ENCODE data around the gene SPEM2. TPM values are rescaled to one million over a fixed set of nuclear protein-coding genes. Genes with fewer than 3 reads are reported as not detected.
"Not testable (repeated sequence)": the region's sequence is repeated elsewhere in the genome, so short reads cannot be mapped to it uniquely, and the experiment has no call there.

Gene SPEM2
- total RNA-seq, 4 donors from 2014 or later, result not detected

GRCh38 chr17:7471729-7472128, 46.3 kb downstream of the SPEM2 start:
- Histone ChIP-seq H3K4me1 (peaks cover 6% of the 10 kb centered on the region in 2 donors), H3K4me3 (no peak overlapping the region), H3K27me3 (no peaks in the 10 kb centered on the region), H3K9me3 (no peaks in the 10 kb centered on the region), H3K36me3 (no peaks in the 10 kb centered on the region), H3K27ac (no peak overlapping the region)
- DNase-seq, result no peak
- intact Hi-C loops (cut with DNase I; ENCODE audit: low total_unique reads), result no loop called here
- TF ChIP-seq CTCF (IDR thresholded peaks at IDR 0.05) (no peak), POLR2A (IDR thresholded peaks at IDR 0.05) (no peak)

GRCh38 chr17:7474767-7475166, 49.4 kb downstream of the SPEM2 start:
- DNase-seq; H3K4me3 ChIP-seq; H3K9me3 ChIP-seq; intact Hi-C loops (cut with DNase I; ENCODE audit: low total_unique reads); H3K27me3 ChIP-seq; H3K4me1 ChIP-seq; H3K36me3 ChIP-seq: not testable (repeated sequence)
- H3K27ac ChIP-seq, result peak overlapping the region in 1 of 2 donors; percentile 99

- peak; percentile 59 to 71 for DNase-seq
- Histone ChIP-seq H3K9me3 (no peaks in the 10 kb centered on the region), H3K4me3 (no peak overlapping the region), H3K4me1 (peaks cover 0 to 4% of the 10 kb centered on the region in 2 donors), H3K27ac (peak overlapping the region; percentile 99 to 100), H3K27me3 (no peaks in the 10 kb centered on the region), H3K36me3 (no peaks in the 10 kb centered on the region)
- no peak for TF ChIP-seq CTCF (IDR thresholded peaks at IDR 0.05)
- TF ChIP-seq POLR2A (IDR thresholded peaks at IDR 0.05), result peak in 1 of 2 donors; percentile 24
- intact Hi-C loops (cut with DNase I; ENCODE audit: low total_unique reads), result no loop called here
These were observed 50.5 kb downstream of the SPEM2 start for GRCh38 chr17:7475764-7476422.

GRCh38 chr17:7476494-7476893, 51.1 kb downstream of the SPEM2 start:
- intact Hi-C loops (cut with DNase I; ENCODE audit: low total_unique reads), result no loop called here
- no peaks in the 10 kb centered on the region for H3K9me3 ChIP-seq
- H3K27ac ChIP-seq, result peak overlapping the region; percentile 99 to 100
- H3K36me3 ChIP-seq, result no peaks in the 10 kb centered on the region
- no peak for DNase-seq
- H3K4me1 ChIP-seq, result peaks cover 0 to 4% of the 10 kb centered on the region in 2 donors
- H3K4me3 ChIP-seq, result no peak overlapping the region
- no peaks in the 10 kb centered on the region for H3K27me3 ChIP-seq
- TF ChIP-seq POLR2A (IDR thresholded peaks at IDR 0.05), result no peak
- TF ChIP-seq CTCF (IDR thresholded peaks at IDR 0.05), result no peak

- Histone ChIP-seq H3K27ac (peak overlapping the region; percentile 99 to 100), H3K4me1 (peaks cover 0 to 4% of the 10 kb centered on the region in 2 donors), H3K36me3 (no peaks in the 10 kb centered on the region), H3K4me3 (peak overlapping the region in 1 of 2 donors; percentile 95), H3K9me3 (no peaks in the 10 kb centered on the region), H3K27me3 (no peaks in the 10 kb centered on the region)
- intact Hi-C loops (cut with DNase I; ENCODE audit: low total_unique reads), result no loop called here
- no peak for TF ChIP-seq POLR2A (IDR thresholded peaks at IDR 0.05)
- TF ChIP-seq CTCF (IDR thresholded peaks at IDR 0.05), result no peak
- no peak for DNase-seq
These were observed 51.5 kb downstream of the SPEM2 start for GRCh38 chr17:7476951-7477350.

Other genes with a start within 250 kb of the SPEM2 start
- gene ASGR1, start 246.2 kb upstream of the SPEM2 start, total RNA-seq, result 1 to 10 TPM in 2 of 4 donors, under 1 TPM in 1, not detected in 1; 0.77 to 3.2 (median 1.8) TPM
- gene DLG4, start 205.8 kb upstream of the SPEM2 start, total RNA-seq, result 10 to 100 TPM; 22.8 to 64.0 (median 48.4) TPM
- gene ACADVL, start 205.7 kb upstream of the SPEM2 start, total RNA-seq, result 100 to 1,000 TPM; 167 to 800 (median 399) TPM
- 10 to 100 TPM in 3 of 4 donors, 1 to 10 TPM in 1; 5.1 to 83.2 (median 53.5) TPM for gene DVL2, start 191.1 kb upstream of the SPEM2 start, total RNA-seq
- 10 to 100 TPM in 3 of 4 donors, 1 to 10 TPM in 1; 9.7 to 68.1 (median 29.7) TPM for gene PHF23, start 186.2 kb upstream of the SPEM2 start, total RNA-seq
- 100 to 1,000 TPM; 220 to 467 (median 366) TPM for gene GABARAP, start 183.2 kb upstream of the SPEM2 start, total RNA-seq
- 100 to 1,000 TPM in 1 of 4 donors, 10 to 100 TPM in 3; 13.8 to 115 (median 37.2) TPM for gene CTDNEP1, start 173.9 kb upstream of the SPEM2 start, total RNA-seq
- 10 to 100 TPM; 41.9 to 65.6 (median 51.3) TPM for gene ELP5, start 173.4 kb upstream of the SPEM2 start, total RNA-seq
- 10 to 100 TPM in 1 of 4 donors, under 1 TPM in 3; 0.29 to 24.4 (median 0.68) TPM for gene CLDN7, start 163.1 kb upstream of the SPEM2 start, total RNA-seq
- 10 to 100 TPM in 2 of 4 donors, 1 to 10 TPM in 2; 1.8 to 25.9 (median 12.6) TPM for gene SLC2A4, start 143.9 kb upstream of the SPEM2 start, total RNA-seq
- gene YBX2, start 131.0 kb upstream of the SPEM2 start, total RNA-seq, result 1 to 10 TPM in 2 of 4 donors, not detected in 2; 2.4 to 4.4 TPM
- 100 to 1,000 TPM in 3 of 4 donors, 10 to 100 TPM in 1; 75.3 to 219 (median 198) TPM for gene EIF5A, start 118.0 kb upstream of the SPEM2 start, total RNA-seq
- 10 to 100 TPM; 34.0 to 68.3 (median 43.9) TPM for gene GPS2, start 110.3 kb upstream of the SPEM2 start, total RNA-seq
- 10 to 100 TPM; 12.4 to 64.7 (median 34.1) TPM for gene NEURL4, start 96.3 kb upstream of the SPEM2 start, total RNA-seq
- 10 to 100 TPM in 1 of 4 donors, 1 to 10 TPM in 2, under 1 TPM in 1; 0.29 to 11.2 (median 1.7) TPM for gene ACAP1, start 89.1 kb upstream of the SPEM2 start, total RNA-seq
- 10 to 100 TPM in 1 of 4 donors, 1 to 10 TPM in 3; 2.6 to 14.7 (median 7.2) TPM for gene KCTD11, start 73.5 kb upstream of the SPEM2 start, total RNA-seq
- gene TMEM95, start 70.5 kb upstream of the SPEM2 start, total RNA-seq, result not detected
- gene TNK1, start 44.5 kb upstream of the SPEM2 start, total RNA-seq, result 1 to 10 TPM in 3 of 4 donors, under 1 TPM in 1; 0.26 to 9.2 (median 1.8) TPM
- gene PLSCR3, start 31.1 kb upstream of the SPEM2 start, total RNA-seq, result 10 to 100 TPM in 3 of 4 donors, under 1 TPM in 1; 0.77 to 42.6 (median 17.6) TPM
- 100 to 1,000 TPM in 3 of 4 donors, 10 to 100 TPM in 1; 26.0 to 131 (median 115) TPM for gene TMEM256, start 21.5 kb upstream of the SPEM2 start, total RNA-seq
- 10 to 100 TPM; 14.2 to 81.9 (median 19.7) TPM for gene NLGN2, start 17.8 kb upstream of the SPEM2 start, total RNA-seq
- not detected for gene SPEM1, start 5.3 kb upstream of the SPEM2 start, total RNA-seq
- not detected for gene SPEM3, start 3.2 kb downstream of the SPEM2 start, total RNA-seq
- 1 to 10 TPM in 2 of 4 donors, under 1 TPM in 1, not detected in 1; 0.29 to 2.8 (median 2.0) TPM for gene TMEM102, start 9.8 kb downstream of the SPEM2 start, total RNA-seq
- 10 to 100 TPM in 1 of 4 donors, 1 to 10 TPM in 2, not detected in 1; 2.8 to 17.9 (median 6.2) TPM for gene FGF11, start 13.9 kb downstream of the SPEM2 start, total RNA-seq
- 10 to 100 TPM in 2 of 4 donors, 1 to 10 TPM in 2; 3.2 to 16.9 (median 10.9) TPM for gene CHRNB1, start 19.4 kb downstream of the SPEM2 start, total RNA-seq
- gene ZBTB4, start 54.0 kb downstream of the SPEM2 start, total RNA-seq, result 100 to 1,000 TPM in 1 of 4 donors, 10 to 100 TPM in 3; 22.7 to 116 (median 39.2) TPM
- not detected for gene SLC35G6, start 55.8 kb downstream of the SPEM2 start, total RNA-seq
- 100 to 1,000 TPM in 2 of 4 donors, 10 to 100 TPM in 2; 19.7 to 167 (median 77.6) TPM for gene POLR2A, start 58.8 kb downstream of the SPEM2 start, total RNA-seq
- 10 to 100 TPM; 15.3 to 63.1 (median 33.7) TPM for gene TNFSF12, start 123.4 kb downstream of the SPEM2 start, total RNA-seq
- 10 to 100 TPM in 3 of 4 donors, 1 to 10 TPM in 1; 6.8 to 56.9 (median 25.8) TPM for gene TNFSF13, start 133.1 kb downstream of the SPEM2 start, total RNA-seq
- gene SENP3, start 136.3 kb downstream of the SPEM2 start, total RNA-seq, result 100 to 1,000 TPM in 1 of 4 donors, 10 to 100 TPM in 3; 45.9 to 106 (median 59.5) TPM
- gene CD68, start 154.0 kb downstream of the SPEM2 start, total RNA-seq, result 10 to 100 TPM in 1 of 4 donors, 1 to 10 TPM in 3; 4.4 to 15.9 (median 7.5) TPM
- gene MPDU1, start 158.2 kb downstream of the SPEM2 start, total RNA-seq, result 10 to 100 TPM in 3 of 4 donors, 1 to 10 TPM in 1; 2.6 to 63.6 (median 35.0) TPM
- gene SOX15, start 164.5 kb downstream of the SPEM2 start, total RNA-seq, result 1 to 10 TPM in 3 of 4 donors, not detected in 1; 1.0 to 7.3 (median 1.1) TPM
- 10 to 100 TPM in 2 of 4 donors, 1 to 10 TPM in 2; 6.2 to 37.8 (median 20.1) TPM for gene FXR2, start 189.3 kb downstream of the SPEM2 start, total RNA-seq
- 10 to 100 TPM; 18.5 to 74.8 (median 46.0) TPM for gene SAT2, start 202.2 kb downstream of the SPEM2 start, total RNA-seq
- 1 to 10 TPM in 1 of 4 donors, under 1 TPM in 1, not detected in 2; 0.21 to 1.1 TPM for gene SHBG, start 204.5 kb downstream of the SPEM2 start, total RNA-seq
- 10 to 100 TPM in 1 of 4 donors, 1 to 10 TPM in 3; 3.2 to 20.7 (median 8.0) TPM for gene ATP1B2, start 225.3 kb downstream of the SPEM2 start, total RNA-seq